Measurements from ENCODE around the gene ECEL1.

- TF ChIP-seq RAD21 (IDR thresholded peaks at IDR 0.05; ENCODE audit: low read length) (no peak), CTCF (conservative IDR thresholded peaks at IDR 0.05; ENCODE audit: low read depth, low read length) (no peak)
Measured at GRCh38 chr2:232476045-232476444, 11.6 kb downstream of the ECEL1 start.
